ENCODE measurements around the gene PROS1. TPM values are rescaled to one million over a fixed set of nuclear protein-coding genes. Genes with fewer than 3 reads are reported as not detected.

PROS1 gene
- total and polyA plus RNA-seq, 2 experiments from 2014 or later: 58.7 to 115 TPM

DNA sequence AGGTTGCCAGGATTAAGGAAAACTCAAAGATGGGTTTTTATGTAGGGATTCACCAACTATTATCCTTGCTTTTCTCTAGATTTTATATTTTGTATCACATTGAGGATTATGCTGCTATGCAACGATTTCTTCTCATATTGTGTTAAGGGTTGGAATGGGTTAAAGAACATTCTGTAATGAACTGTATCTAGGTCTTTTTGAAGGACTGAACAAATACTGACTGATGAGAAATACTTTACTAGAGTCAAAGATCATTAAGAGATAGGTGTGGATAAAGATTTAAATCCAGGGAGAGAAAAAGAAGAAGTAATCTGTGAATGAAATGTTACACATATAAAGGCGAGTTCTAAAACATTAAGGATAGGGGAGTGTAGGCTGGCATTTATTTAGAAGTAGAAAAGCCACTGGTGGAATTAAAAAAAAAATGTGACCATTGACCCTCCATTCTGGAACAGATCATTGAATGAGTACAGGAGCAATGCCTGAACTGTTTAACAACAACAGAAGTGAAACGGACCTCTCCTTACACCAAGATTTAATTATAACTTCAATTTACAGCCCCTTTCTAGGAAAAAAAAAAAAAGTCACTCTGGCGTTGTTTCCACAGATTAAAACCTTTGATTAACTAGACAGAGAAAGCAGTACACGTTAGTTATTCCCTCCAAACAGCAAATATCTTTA lies 39.2 kb downstream of the PROS1 start:
- Histone ChIP-seq H3K4me3 (no peak overlapping the region), H3K4me1 (ENCODE audit: insufficient read depth) (no peaks in the 10 kb centered on the region), H3K27ac (no peak overlapping the region), H3K36me3 (replicated peaks; ENCODE audit: insufficient read depth, low read depth) (no peaks in the 10 kb centered on the region), H3K9me2 (replicated peaks; ENCODE audit: insufficient read depth) (no peaks in the 10 kb centered on the region), H4K20me1 (ENCODE audit: insufficient read depth, poor library complexity, severe bottlenecking) (no peaks in the 10 kb centered on the region), H3K4me2 (peak overlapping the region; percentile 51), H3K79me2 (no peaks in the 10 kb centered on the region), H3K27me3 (no peaks in the 10 kb centered on the region), H3K9me3 (ENCODE audit: low read depth) (no peaks in the 10 kb centered on the region), H2AFZ (no peak overlapping the region)
- no peak for DNase-seq (ENCODE audit: low spot score)
- TF ChIP-seq EZH2phosphoT487 (IDR thresholded peaks at IDR 0.05; ENCODE audit: low read depth, severe bottlenecking, unreplicated experiment): no peak
- TF ChIP-seq, protein P1, sequence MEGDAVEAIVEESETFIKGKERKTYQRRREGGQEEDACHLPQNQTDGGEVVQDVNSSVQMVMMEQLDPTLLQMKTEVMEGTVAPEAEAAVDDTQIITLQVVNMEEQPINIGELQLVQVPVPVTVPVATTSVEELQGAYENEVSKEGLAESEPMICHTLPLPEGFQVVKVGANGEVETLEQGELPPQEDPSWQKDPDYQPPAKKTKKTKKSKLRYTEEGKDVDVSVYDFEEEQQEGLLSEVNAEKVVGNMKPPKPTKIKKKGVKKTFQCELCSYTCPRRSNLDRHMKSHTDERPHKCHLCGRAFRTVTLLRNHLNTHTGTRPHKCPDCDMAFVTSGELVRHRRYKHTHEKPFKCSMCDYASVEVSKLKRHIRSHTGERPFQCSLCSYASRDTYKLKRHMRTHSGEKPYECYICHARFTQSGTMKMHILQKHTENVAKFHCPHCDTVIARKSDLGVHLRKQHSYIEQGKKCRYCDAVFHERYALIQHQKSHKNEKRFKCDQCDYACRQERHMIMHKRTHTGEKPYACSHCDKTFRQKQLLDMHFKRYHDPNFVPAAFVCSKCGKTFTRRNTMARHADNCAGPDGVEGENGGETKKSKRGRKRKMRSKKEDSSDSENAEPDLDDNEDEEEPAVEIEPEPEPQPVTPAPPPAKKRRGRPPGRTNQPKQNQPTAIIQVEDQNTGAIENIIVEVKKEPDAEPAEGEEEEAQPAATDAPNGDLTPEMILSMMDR (IDR thresholded peaks at IDR 0.05; ENCODE audit: poor library complexity): no peak
- no peak for TF ChIP-seq EZH2 (IDR thresholded peaks at IDR 0.05; ENCODE audit: borderline replicate concordance)
- 58% methylated on average over 5 of the region's 5 CpGs for WGBS (ENCODE audit: low lambda C conversion rate, missing lambda C conversion rate)

DNA sequence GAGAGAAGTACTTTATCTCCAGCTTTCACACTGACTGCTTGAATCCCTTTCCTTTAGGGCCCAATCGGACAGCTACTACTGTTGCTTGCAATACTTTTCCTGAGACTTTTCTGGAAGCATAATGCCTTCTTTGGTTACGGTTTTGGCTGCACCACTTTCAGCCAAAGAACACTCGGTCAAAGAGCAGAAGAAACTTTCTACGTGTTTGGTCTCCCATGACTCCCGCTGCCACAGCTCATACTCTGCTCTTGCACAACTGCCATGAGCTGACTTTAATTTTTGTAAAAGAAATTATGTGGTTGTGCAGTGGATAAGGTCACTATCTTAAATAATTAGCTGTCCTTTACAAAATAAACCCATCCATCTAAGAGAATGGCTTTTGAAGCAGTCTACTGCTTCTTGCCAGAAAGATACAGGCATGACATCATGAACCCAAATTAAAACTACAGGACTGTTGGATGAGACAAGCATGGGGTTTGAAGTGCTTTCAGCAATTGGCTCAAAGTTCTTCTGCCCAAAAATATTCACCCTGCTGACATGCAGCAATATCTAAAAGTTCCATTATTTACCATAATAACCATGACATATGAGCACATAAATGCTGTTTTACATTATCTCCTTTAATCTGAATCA lies 42.0 kb downstream of the PROS1 start:
- Histone ChIP-seq H3K4me3 (no peak overlapping the region), H3K27me3 (no peaks in the 10 kb centered on the region), H2AFZ (no peak overlapping the region), H3K27ac (no peak overlapping the region), H3K36me3 (replicated peaks; ENCODE audit: insufficient read depth, low read depth) (no peaks in the 10 kb centered on the region), H3K9me2 (replicated peaks; ENCODE audit: insufficient read depth) (no peaks in the 10 kb centered on the region), H4K20me1 (ENCODE audit: insufficient read depth, poor library complexity, severe bottlenecking) (no peaks in the 10 kb centered on the region), H3K79me2 (no peaks in the 10 kb centered on the region), H3K9me3 (ENCODE audit: low read depth) (no peaks in the 10 kb centered on the region), H3K4me2 (no peak overlapping the region), H3K4me1 (ENCODE audit: insufficient read depth) (no peaks in the 10 kb centered on the region)
- no peak for TF ChIP-seq EZH2phosphoT487 (IDR thresholded peaks at IDR 0.05; ENCODE audit: low read depth, severe bottlenecking, unreplicated experiment)
- TF ChIP-seq EZH2 (IDR thresholded peaks at IDR 0.05; ENCODE audit: borderline replicate concordance): no peak
- TF ChIP-seq, protein P1 (IDR thresholded peaks at IDR 0.05; ENCODE audit: poor library complexity): no peak
- WGBS (ENCODE audit: low lambda C conversion rate, missing lambda C conversion rate): 88% methylated on average over 5 of the region's 5 CpGs
- DNase-seq (ENCODE audit: low spot score): no peak

DNA sequence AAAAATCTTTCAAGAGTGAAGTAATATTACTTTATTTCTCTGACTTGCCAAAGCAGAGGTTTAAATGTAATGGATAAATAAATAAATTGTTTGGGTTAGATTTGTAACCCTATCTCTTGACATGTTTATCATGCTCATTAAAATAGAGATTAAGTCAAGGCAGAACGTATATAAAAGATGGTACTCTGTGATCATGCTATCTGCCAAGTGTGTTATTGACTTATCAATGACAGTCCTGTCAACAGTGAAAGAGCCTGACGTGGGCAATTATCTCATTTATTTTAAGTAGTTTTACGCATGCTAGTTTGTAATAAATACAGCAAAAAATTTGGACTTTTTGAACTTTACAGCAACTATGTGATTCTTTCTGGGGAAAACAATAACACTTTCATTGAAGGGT lies 43.7 kb downstream of the PROS1 start:
- Histone ChIP-seq H3K36me3 (replicated peaks; ENCODE audit: insufficient read depth, low read depth) (no peaks in the 10 kb centered on the region), H3K9me3 (ENCODE audit: low read depth) (no peaks in the 10 kb centered on the region), H3K79me2 (no peaks in the 10 kb centered on the region), H3K4me2 (no peak overlapping the region), H3K27me3 (no peaks in the 10 kb centered on the region), H4K20me1 (ENCODE audit: insufficient read depth, poor library complexity, severe bottlenecking) (no peaks in the 10 kb centered on the region), H2AFZ (no peak overlapping the region), H3K4me1 (ENCODE audit: insufficient read depth) (no peaks in the 10 kb centered on the region), H3K27ac (no peak overlapping the region), H3K9me2 (replicated peaks; ENCODE audit: insufficient read depth) (no peaks in the 10 kb centered on the region), H3K4me3 (no peak overlapping the region)
- DNase-seq (ENCODE audit: low spot score): no peak
- no peak for TF ChIP-seq EZH2 (IDR thresholded peaks at IDR 0.05; ENCODE audit: borderline replicate concordance)
- no peak for TF ChIP-seq EZH2phosphoT487 (IDR thresholded peaks at IDR 0.05; ENCODE audit: low read depth, severe bottlenecking, unreplicated experiment)
- TF ChIP-seq, protein P1 (IDR thresholded peaks at IDR 0.05; ENCODE audit: poor library complexity): no peak
- WGBS (ENCODE audit: low lambda C conversion rate, missing lambda C conversion rate): 51% methylated on average over 3 of the region's 3 CpGs

Data from hepatocyte (in vitro differentiated cells).